ENCODE data around the gene TEX12. TPM values are rescaled to one million over a fixed set of nuclear protein-coding genes. Genes with fewer than 3 reads are reported as not detected.

The TEX12 gene
- total RNA-seq, 1 donor from 2014 or later, result 0.22 TPM

GRCh38 chr11:112150517-112150916, 16.7 kb upstream of the TEX12 start:
- Histone ChIP-seq H3K27ac (replicated peaks) (no peak overlapping the region), H3K36me3 (no peaks in the 10 kb centered on the region), H3K27me3 (ENCODE audit: low read depth) (no peaks in the 10 kb centered on the region), H3K4me1 (no peaks in the 10 kb centered on the region), H3K9me3 (replicated peaks) (no peaks in the 10 kb centered on the region), H3K4me3 (no peak overlapping the region)
- no peak for TF ChIP-seq CTCF (IDR thresholded peaks at IDR 0.05; ENCODE audit: borderline replicate concordance)
- DNase-seq, result no peak
- intact Hi-C loops (cut with micrococcal nuclease), result no loop called here

GRCh38 chr11:112156153-112156955, 10.8 kb upstream of the TEX12 start:
- H3K9me3 ChIP-seq (replicated peaks), result no peaks in the 10 kb centered on the region
- H3K4me3 ChIP-seq, result no peak overlapping the region
- H3K4me1 ChIP-seq, result peaks cover 7% of the 10 kb centered on the region
- no peaks in the 10 kb centered on the region for H3K27me3 ChIP-seq (ENCODE audit: low read depth)
- intact Hi-C loops (cut with micrococcal nuclease), result no loop called here
- no peak for DNase-seq
- H3K36me3 ChIP-seq, result no peaks in the 10 kb centered on the region
- TF ChIP-seq CTCF (IDR thresholded peaks at IDR 0.05; ENCODE audit: borderline replicate concordance), result no peak
- no peak overlapping the region for H3K27ac ChIP-seq (replicated peaks)

GRCh38 chr11:112156956-112157766, 10.0 kb upstream of the TEX12 start:
- no peak for TF ChIP-seq CTCF (IDR thresholded peaks at IDR 0.05; ENCODE audit: borderline replicate concordance)
- H3K36me3 ChIP-seq, result no peaks in the 10 kb centered on the region
- no peaks in the 10 kb centered on the region for H3K9me3 ChIP-seq (replicated peaks)
- H3K4me1 ChIP-seq, result peaks cover 7% of the 10 kb centered on the region
- intact Hi-C loops (cut with micrococcal nuclease), result no loop called here
- H3K27me3 ChIP-seq (ENCODE audit: low read depth), result no peaks in the 10 kb centered on the region
- DNase-seq, result no peak
- H3K4me3 ChIP-seq, result no peak overlapping the region
- no peak overlapping the region for H3K27ac ChIP-seq (replicated peaks)

- Histone ChIP-seq H3K9me3 (replicated peaks) (no peaks in the 10 kb centered on the region), H3K27ac (replicated peaks) (no peak overlapping the region), H3K27me3 (ENCODE audit: low read depth) (no peaks in the 10 kb centered on the region), H3K4me3 (no peak overlapping the region), H3K4me1 (peaks cover 7% of the 10 kb centered on the region), H3K36me3 (no peaks in the 10 kb centered on the region)
- intact Hi-C loops (cut with micrococcal nuclease), result no loop called here
- DNase-seq, result no peak
- TF ChIP-seq CTCF (IDR thresholded peaks at IDR 0.05; ENCODE audit: borderline replicate concordance), result no peak
Observed at GRCh38 chr11:112159098-112160065, 7.8 kb upstream of the TEX12 start.
